ENCODE results near the gene SLC51A. TPM values are rescaled to one million over a fixed set of nuclear protein-coding genes. Genes with fewer than 3 reads are reported as not detected.

The SLC51A gene
- total RNA-seq (2016; rRNA removed; fragmentation: Illumina TruSeq; extraction: Trizol) = 3.8 and 4.3 TPM in 2 replicates
- total RNA-seq (2016; cell fraction: cytosol; rRNA removed; fragmentation: Illumina TruSeq; extraction: Trizol; ENCODE audit: low read depth) = 1.8 and 2.1 TPM in 2 replicates
- total RNA-seq (2016; cell fraction: insoluble cytoplasmic fraction; rRNA removed; fragmentation: Illumina TruSeq; extraction: Trizol) = 2.3 and 4.7 TPM in 2 replicates
- 1.2 and 1.5 TPM in 2 replicates for total RNA-seq (2016; cell fraction: membrane; rRNA removed; fragmentation: Illumina TruSeq; extraction: Trizol)
- total RNA-seq (2016; cell fraction: nucleus; rRNA removed; fragmentation: Illumina TruSeq; extraction: Trizol) = 3.7 and 5.8 TPM in 2 replicates
- polyA plus RNA-seq (2011; rRNA removed) = 48.8 and 96.4 TPM in 2 replicates
- 21.3 and 40.5 TPM in 2 replicates for polyA plus RNA-seq (2011; cell fraction: cytosol; rRNA removed)
- 286 and 508 TPM in 2 replicates for polyA plus RNA-seq (2011; cell fraction: nucleus; rRNA removed)
- polyA plus RNA-seq (2012) = 60.6 and 133 TPM in 2 replicates
- polyA plus RNA-seq (2016; cell fraction: cytosol; fragmentation: Illumina TruSeq; extraction: Trizol; ENCODE audit: low read depth) = 1.3 and 1.5 TPM in 2 replicates
- polyA plus RNA-seq (2016; cell fraction: insoluble cytoplasmic fraction; fragmentation: Illumina TruSeq; extraction: Trizol; ENCODE audit: low read depth) = 1.2 and 2.5 TPM in 2 replicates
- 1.7 TPM in 2 replicates for polyA plus RNA-seq (2016; cell fraction: membrane; fragmentation: Illumina TruSeq; extraction: Trizol; ENCODE audit: low read depth)
- polyA plus RNA-seq (2016; cell fraction: nucleus; fragmentation: Illumina TruSeq; extraction: Trizol; ENCODE audit: insufficient read depth, low read depth) = 9.4 and 12.9 TPM in 2 replicates
- 29.6 TPM in 1 of 2 replicates, not detected in the other for polyA minus RNA-seq (2011; rRNA and poly(A)+ RNA removed; ENCODE audit: low replicate concordance)
- polyA minus RNA-seq (2011; cell fraction: cytosol; rRNA and poly(A)+ RNA removed) = 7.6 and 19.3 TPM in 2 replicates
- 24.8 and 52.6 TPM in 2 replicates for polyA minus RNA-seq (2011; cell fraction: nucleus; rRNA and poly(A)+ RNA removed)
- Bru-seq, nascent RNA = percentile 31 among the genes with signal in this experiment
- BruChase-seq, experiment 1, labeled RNA remaining after a 6-hour chase = percentile 34 among the genes with signal in this experiment
- percentile 26 among the genes with signal in this experiment for BruChase-seq, experiment 2, labeled RNA remaining after a 2-hour chase
- long read RNA-seq, experiment 1, partial matches to known transcripts = 3 of 10 reads
- long read RNA-seq, experiment 1, other reads (novel, unspliced or antisense) = 2 of 10 reads
- long read RNA-seq, experiment 2, partial matches to known transcripts = 0 of 1 reads
- long read RNA-seq, experiment 2, other reads (novel, unspliced or antisense) = 0 of 1 reads

DNA sequence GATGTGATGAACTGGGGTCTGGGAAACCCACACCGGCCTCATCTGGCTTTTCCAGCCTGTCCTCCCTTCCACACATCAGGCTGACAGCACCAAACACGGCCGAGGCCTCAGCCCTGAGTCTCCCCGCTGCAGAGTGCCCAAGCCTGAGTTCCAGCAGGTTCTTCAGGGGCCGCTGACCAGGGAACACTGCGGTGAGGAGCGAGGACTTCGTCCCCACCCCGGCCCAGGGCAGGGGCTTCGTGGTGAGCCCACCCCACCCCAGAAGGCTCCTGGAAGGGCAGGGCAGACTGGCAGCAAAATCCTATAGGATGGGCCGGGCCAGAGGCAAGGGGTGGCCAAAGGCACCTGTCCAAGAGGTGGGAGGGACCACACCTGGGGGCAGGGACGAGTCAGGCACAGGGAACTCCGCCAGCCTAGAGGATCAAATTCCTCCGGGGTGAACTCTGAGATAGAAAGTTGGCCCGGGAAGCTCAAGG is at the start of gene SLC51A:
Gene SLC51A, plus strand, starts transcription at position 446 of the 476 bp plus-strand sequence. CDS start 179 bp downstream, outside the sequence.
- in situ Hi-C loops (cut with HindIII; ENCODE audit: extremely low pct_ligation_motif_present, low pct_unique_long_range_greater_than_20kb) = no loop called here
- FAIRE-seq (no peak), ATAC-seq (peak; percentile 59)
- TF ChIP-seq THAP8 (CRISPR knock-in tag; IDR thresholded peaks at IDR 0.05; ENCODE audit: borderline replicate concordance) = no peak
- TF ChIP-seq HDAC1 (CRISPR knock-in tag; IDR thresholded peaks at IDR 0.05) = 0 out of 2 replicates have a peak, but pooled peaks have one; percentile 14
- TF ChIP-seq, protein P1, sequence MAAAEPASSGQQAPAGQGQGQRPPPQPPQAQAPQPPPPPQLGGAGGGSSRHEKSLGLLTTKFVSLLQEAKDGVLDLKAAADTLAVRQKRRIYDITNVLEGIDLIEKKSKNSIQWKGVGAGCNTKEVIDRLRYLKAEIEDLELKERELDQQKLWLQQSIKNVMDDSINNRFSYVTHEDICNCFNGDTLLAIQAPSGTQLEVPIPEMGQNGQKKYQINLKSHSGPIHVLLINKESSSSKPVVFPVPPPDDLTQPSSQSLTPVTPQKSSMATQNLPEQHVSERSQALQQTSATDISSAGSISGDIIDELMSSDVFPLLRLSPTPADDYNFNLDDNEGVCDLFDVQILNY (CRISPR knock-in tag; conservative IDR thresholded peaks at IDR 0.05) = no peak
- peak; percentile 48; the same call in 1 of the 2 replicates for TF ChIP-seq ZBTB7A (CRISPR knock-in tag; IDR thresholded peaks at IDR 0.05)
- TF ChIP-seq NFKB2 (CRISPR knock-in tag; IDR thresholded peaks at IDR 0.05; ENCODE audit: borderline replicate concordance) = peak; percentile 43; the same call in 1 of the 2 replicates
- no peak for TF ChIP-seq GTF2F1 (IDR thresholded peaks at IDR 0.05; ENCODE audit: low read length)
- no peak for TF ChIP-seq TEAD3 (CRISPR knock-in tag; optimal IDR thresholded peaks at IDR 0.05; ENCODE audit: borderline replicate concordance)
- TF ChIP-seq NCOA1 (CRISPR knock-in tag; IDR thresholded peaks at IDR 0.05) = no peak
- no peak for TF ChIP-seq ZSCAN31 (CRISPR knock-in tag; IDR thresholded peaks at IDR 0.05; ENCODE audit: low read depth)
- TF ChIP-seq ZNF264 (CRISPR knock-in tag; IDR thresholded peaks at IDR 0.05) = no peak
- TF ChIP-seq ZNF225 (CRISPR knock-in tag; IDR thresholded peaks at IDR 0.05) = no peak
- TF ChIP-seq, protein P2, sequence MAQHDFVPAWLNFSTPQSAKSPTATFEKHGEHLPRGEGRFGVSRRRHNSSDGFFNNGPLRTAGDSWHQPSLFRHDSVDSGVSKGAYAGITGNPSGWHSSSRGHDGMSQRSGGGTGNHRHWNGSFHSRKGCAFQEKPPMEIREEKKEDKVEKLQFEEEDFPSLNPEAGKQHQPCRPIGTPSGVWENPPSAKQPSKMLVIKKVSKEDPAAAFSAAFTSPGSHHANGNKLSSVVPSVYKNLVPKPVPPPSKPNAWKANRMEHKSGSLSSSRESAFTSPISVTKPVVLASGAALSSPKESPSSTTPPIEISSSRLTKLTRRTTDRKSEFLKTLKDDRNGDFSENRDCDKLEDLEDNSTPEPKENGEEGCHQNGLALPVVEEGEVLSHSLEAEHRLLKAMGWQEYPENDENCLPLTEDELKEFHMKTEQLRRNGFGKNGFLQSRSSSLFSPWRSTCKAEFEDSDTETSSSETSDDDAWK (CRISPR knock-in tag; IDR thresholded peaks at IDR 0.05) = no peak
- TF ChIP-seq ETV5 (CRISPR knock-in tag; IDR thresholded peaks at IDR 0.05; ENCODE audit: borderline replicate concordance) = no peak
- no peak for TF ChIP-seq DZIP1 (CRISPR knock-in tag; IDR thresholded peaks at IDR 0.05)

More for the DNA sequence above, at the start of gene SLC51A:
- Histone ChIP-seq H3K36me3 (replicated peaks in 1 of 2; ENCODE audit: control insufficient read depth in 1 of 2, insufficient read depth in 2 of 2, low read length in 2 of 2) (no peaks in the 10 kb centered on the region), H3K9ac (ENCODE audit: insufficient read depth, low read depth, low read length) (peak within 1 kb of the TSS; percentile 47), H3K4me3 (replicated peaks in 1 of 3; ENCODE audit: insufficient read depth in 1 of 3, low read depth in 2 of 3, low read length in 3 of 3) (peak within 1 kb of the TSS; percentile 55 to 79 (median 63)), H3K79me2 (ENCODE audit: insufficient read depth, low read length) (no peaks in the 10 kb centered on the region), H3K4me2 (ENCODE audit: low read depth, low read length) (peak within 1 kb of the TSS; percentile 79), H4K20me1 (ENCODE audit: insufficient read depth, low read length) (no peaks in the 10 kb centered on the region), H3K4me1 (ENCODE audit: insufficient read depth, low read length) (peaks cover 88% of the 10 kb centered on the region), H3K27ac (ENCODE audit: extremely low read length, insufficient read depth, low read length) (peak within 1 kb of the TSS; percentile 71), H2AFZ (ENCODE audit: low read length) (no peak within 1 kb of the TSS), H3K27me3 (ENCODE audit: control insufficient read depth in 1 of 2, insufficient read depth in 2 of 2, low read length in 2 of 2) (no peaks in the 10 kb centered on the region; a peak in 1 of 5 replicates), H3K9me3 (ENCODE audit: low read length) (no peaks in the 10 kb centered on the region)
- ChIA-PET CTCF (ENCODE audit: low intra/inter-chr PET ratio, low total read pairs) (no interaction called here), POLR2A (interaction anchor here (1.9 to 2.8 kb wide), 2 partner anchors 11 to 14 kb away, joined by 7 to 13 read pairs; no protein-coding TSS in a partner anchor)
- DNase-seq (ENCODE audit: low spot score) = no peak
- intact Hi-C loops (cut with micrococcal nuclease; ENCODE audit: unreplicated experiment) = no loop called here
- BruUV-seq (replicated peaks) = no TSS peak
- 0% methylated on average over 6 of the region's 15 CpGs for WGBS (ENCODE audit: low lambda C conversion rate)
